CD4-positive, alpha-beta T cell treated with Interleukin-6 for 4 hours (primary cell): ENCODE data around the gene GTPBP1.
A peak's percentile ranks its signal among the peaks of the same experiment; 100 is the strongest.

Experiments used
- DNase-seq: peaks from one replicate; pipeline ENCODE4 v3.0.0-alpha.2; 2020; ENCODE audit warnings: mixed read lengths

GTPBP1 gene

DNA sequence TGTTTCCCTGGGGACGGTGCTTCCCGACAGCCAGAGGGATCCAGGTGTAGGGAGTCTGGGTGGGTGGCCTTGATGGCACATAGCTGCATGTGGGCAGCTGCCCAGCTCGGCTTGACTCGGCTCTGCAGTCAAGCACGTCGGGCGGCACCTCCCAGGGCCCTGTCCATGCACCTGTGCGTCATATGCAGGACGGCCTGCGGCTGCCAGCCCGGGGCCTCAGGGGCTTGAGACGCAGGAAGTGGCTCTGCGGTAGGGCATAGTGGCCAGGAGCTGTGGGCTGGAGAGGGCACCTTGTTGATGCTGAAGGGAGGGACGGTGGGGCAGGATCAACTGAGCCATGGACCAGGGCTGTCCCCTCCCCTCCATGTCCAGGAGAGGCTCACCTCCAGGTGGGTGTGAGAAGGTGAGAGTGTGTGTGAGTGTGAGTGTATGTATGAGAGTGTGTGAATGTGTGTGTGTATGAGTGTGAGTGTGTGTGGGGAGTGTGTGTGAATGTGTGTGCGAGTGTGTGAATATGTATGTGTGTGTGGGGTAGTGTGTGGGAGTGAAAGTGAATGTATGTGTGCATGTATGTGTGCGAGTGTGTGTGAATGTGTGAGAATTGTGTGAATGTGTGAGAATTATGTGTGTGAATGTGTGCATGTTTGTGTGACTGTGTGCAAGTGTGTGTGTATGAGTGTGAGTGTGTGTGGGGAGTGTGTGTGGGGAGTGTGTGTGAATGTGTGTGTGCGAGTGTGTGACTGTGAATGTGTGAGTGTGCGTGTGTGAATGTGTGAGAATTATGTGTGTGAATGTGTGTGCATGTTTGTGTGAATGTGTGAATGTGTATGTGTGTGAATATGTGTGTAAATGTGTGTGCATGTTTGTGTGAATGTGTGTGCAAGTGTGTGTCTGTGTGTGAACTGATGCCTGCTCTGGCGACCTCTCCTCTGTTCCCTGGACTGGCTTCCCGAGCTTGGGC lies 55.7 kb downstream of the GTPBP1 start:
- no peak for DNase-seq

DNA sequence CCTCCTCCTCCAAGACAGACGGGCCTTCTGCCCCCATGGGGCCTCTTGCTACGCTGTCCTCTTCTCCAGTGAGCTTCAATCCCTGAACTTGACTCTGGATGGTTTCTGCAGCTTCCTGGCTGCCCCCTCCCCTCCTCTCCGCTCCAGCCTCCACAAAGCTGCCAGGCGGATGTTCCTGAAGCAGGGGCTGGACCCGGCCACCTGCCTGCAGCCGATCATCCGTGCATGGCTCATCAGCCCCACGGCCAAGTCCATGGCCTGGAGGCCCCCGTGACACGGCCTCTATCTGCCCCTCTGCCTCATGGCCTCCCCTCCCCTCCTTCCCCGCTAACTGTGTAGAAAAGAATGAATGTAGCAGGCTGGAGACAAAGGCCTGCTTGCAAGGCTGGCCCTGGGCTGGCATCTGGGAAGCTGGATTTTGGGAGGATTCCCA lies 56.8 kb downstream of the GTPBP1 start:
- no peak for DNase-seq

DNA sequence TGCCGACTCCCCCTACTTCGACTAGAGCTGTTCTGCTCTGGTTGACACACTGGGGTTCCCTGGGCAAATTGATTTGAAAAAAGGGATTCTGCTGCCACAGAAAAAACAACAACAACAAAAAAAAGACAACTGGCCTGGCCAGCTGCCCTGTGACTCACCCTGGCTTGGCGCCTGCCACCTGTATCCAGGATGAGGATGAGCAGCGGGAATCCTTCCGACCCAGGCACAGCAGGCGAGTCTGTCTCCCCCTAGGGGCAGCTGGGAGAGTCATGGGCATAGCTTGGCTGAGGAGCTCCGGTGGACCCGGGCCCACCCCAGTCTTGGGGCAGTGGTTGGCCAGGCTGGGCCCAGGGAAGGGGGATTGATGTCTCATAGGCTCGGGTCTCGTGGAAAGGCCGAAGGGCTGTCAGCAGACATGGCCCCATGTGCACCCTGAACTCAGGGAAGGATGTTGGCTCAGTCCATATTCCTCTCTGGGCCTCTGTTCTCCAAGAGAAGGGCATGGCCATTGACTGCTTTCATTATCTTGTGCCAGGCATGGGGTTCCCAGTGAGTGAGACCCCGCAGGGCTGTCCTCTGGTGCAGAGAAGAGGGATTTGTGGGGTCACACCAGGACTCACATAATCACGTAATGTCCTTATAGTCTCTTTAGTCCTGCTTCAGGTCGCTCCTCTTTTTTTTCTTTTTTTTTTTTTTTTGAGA lies 60.5 kb downstream of the GTPBP1 start:
- DNase-seq, result peak; percentile 69

DNA sequence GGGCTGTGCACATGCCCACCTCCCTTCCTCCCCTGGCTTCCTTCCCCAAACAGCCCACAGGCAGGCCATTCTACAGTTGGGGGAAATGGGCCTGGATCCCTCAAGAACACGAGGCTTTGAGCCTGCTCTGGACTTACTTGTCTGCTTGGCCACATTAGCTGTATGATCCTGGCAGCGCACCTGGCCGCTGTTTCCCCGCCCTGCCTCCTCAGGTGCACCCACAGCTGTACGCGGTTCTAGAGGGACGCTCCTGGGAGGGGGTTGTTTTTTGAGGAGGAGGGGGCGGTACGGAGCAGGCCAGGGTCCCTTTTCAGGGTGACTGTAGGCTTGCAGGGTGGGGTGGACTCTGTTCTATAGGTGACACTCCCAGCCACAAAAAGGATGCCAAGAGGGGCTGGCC lies 61.6 kb downstream of the GTPBP1 start:
- no peak for DNase-seq

DNA sequence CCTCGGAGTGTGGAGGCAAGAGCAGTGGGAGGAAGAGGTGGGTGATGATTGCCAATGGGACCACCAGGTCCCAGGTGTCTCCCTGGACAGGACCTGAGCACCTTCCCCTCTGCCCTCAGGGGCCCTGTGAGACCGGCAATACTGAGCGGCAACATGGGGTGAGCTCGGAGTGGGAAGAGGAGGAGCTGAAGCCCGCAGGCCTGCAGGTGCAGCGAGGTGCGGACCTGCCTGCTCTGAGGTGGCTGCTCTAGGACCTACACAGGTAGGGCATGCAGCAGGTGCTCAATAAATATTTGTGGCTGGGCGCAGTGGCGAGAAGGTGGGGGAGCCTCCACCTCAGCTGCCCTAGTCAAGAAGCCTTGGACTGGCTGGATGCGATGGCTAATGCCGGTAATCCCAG lies 62.3 kb downstream of the GTPBP1 start:
- DNase-seq, result no peak

DNA sequence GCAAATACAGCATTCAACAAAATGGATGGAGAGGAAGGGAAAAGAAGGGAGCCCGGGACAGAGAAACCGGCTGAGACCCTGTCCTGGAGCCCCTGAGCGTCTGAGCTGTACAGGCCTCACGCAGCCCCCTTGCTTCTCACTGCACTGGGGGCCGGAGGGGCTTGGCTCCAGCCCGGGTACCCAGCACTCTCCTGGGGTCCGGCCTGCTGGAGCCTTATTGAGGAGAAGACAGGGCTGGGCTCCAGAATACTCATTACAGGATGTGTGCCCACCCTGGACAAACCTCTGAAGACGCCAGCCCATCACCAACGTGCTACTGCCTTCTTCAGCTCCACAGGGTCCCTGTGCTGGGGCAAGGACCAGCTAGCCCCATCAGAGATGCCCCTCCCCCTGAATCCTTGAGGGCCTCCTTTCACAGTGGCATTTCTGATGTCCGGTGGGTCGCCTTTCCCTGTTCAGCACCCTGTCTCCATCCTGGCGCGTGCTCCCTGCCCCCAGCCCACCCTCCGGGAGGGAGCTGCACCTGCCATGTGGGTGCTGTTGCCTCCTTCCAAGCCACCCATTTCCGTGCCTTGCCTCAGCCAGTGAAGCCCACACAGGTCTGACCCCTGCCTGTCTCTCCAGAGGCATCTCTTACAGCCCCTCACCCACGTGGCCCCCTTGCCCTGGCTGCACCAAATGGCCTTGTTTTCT lies 64.7 kb downstream of the GTPBP1 start:
- no peak for DNase-seq

DNA sequence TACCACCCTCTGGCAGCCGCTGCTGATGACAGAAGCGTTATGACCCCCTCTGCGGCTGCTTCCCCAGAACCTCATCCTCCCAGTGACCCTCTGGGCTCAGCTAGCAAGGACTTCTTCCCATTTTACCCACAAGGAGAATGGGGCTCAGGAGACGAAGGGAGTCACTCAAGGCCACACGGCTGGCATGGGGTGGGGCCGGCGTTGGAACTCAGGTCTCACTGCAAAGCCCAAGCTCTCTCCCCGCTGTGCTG lies 66.8 kb downstream of the GTPBP1 start:
- DNase-seq, result no peak

DNA sequence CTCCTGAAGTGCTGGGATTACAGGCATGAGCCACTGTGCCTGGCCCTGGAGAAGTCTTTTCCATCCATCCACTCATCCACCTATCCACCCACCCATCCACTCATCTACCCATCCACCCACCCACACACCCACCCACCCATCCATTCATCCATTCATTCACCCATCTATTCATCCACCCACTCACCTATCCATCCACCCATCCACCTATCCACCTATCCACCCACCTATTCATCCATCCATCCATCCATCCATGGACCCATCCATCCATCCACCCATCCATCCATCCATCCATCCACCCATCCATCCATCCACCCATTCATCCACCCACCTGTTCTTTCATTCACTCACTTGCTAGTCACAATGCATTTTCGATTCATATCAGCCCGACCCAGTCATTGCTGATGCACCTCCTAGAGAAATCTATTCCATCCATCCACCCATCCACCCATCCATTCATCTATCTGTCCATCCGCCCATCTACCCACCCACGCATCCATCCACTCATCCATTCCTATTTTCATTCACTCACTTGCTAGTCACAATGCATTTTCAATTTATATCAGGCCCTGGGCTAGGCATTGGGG lies 67.7 kb downstream of the GTPBP1 start:
- DNase-seq, result no peak

DNA sequence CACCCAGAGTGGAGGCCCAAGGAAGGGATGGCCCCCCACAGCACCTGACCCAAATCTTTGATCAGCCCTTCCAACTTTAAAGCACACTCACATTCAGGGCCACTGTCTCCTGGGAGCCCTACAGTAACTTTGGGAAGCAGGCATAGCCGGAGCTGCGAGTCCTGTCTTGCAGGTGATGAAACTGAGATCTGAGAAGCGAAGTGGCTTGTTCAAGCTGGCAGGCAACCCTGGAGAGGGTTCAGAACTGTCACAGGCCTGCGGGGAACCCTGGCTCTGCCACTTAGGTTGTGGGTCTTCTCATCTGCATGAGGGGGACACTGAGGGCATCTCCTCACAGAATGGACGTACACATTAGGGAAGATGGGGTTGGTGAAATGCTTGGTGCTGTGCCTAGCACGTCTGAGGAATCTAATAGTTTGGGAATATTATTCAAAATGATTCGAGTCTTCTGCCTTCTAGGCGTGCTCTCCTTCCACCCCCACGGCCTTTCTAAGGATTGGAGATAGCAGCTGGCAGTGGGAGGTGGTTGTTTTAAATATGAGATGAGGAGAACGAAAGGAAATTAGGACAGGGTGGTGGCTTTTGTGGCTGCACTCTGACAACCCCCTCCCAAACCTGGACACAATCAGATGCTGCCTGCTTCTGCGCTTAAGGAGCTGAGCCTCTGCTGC lies 68.9 kb downstream of the GTPBP1 start:
- DNase-seq, result no peak

DNA sequence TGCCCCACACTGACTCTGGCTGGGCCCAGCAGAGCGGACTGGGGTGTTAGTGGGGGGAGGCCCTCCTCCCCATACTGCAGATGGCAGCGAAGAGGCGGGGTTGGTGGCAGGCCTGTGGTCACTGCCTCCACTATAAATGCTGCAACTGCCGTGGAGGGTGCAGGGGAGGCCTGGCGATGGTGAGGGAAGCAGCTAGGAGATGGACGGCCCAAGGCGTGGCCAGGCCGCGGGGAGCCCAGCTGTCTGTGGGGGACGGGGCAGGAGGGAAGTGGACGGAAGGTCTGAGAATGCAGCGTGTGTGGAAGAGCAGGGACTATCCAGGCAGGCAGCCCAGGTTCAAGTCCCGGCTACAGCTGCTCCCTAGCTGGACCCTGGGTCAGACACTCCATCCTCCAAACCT lies 69.9 kb downstream of the GTPBP1 start:
- DNase-seq, result no peak

DNA sequence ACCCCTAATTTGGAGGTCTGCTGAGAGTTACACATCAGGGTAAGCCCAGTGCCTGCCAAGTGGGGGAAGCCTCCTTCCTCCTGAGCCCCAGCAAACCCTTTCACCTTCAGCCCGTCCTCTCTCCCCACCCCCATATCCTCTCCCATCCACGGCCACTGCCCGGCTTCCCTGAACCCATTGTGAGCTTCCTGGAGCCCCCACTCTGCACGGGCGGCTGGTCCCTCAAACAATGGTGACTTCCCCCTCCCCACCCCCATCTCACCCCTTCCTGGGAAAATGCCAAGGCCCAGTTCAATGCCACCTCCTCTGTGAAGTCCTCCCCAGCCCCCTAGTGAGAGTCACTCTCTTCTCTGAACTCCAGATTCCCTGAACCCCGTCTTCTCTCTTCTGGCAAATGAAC lies 70.3 kb downstream of the GTPBP1 start:
- DNase-seq, result no peak

DNA sequence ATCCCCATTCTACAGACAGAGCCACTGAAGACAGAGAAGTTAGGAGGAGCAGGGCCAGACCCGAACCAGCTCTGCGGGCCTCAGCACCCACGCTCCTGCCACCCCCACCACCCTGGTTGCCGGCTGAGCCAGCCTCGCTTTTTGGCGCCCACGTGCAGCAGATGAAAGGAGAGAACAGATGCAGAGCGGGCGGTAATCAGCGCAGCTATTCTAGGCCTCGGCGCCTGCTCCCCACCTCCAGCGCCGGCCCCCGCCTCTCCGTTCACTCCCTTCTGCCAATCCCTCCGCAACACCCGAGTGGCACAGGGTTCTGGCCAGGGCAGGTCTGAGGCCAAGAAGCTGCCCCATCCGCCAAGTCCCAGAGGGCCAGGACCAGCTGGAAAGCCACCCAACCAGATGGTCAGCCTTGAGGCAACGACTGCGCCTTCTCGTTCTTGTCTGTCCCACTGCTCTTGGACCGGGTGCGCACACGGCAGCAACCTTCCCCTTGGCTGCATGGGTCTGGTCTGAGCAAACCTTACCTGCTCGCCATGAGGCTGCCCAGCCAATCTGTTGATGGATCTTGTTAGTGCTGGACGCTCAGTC lies 71.4 kb downstream of the GTPBP1 start:
- DNase-seq, result no peak

DNA sequence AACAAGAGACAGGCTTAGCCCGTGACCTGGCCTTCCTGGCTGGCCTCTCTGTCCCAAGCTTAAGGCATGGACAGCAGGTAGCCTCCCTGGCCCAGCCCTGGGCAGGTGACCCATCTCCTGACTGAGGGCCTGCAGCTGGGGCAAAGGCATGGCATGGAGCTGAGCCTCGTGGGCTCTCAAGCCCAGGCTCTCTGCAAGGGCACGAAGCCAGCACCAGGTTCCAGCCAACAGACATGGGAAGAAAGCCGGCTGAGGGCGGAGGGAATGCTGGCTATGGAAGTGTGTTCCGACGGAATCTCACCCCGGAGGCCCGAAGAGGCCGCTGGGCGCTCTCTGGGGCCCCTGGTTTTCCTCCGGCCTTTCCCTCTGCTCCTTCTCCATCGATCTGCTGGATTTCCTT lies 75.3 kb downstream of the GTPBP1 start:
- DNase-seq, result no peak

DNA sequence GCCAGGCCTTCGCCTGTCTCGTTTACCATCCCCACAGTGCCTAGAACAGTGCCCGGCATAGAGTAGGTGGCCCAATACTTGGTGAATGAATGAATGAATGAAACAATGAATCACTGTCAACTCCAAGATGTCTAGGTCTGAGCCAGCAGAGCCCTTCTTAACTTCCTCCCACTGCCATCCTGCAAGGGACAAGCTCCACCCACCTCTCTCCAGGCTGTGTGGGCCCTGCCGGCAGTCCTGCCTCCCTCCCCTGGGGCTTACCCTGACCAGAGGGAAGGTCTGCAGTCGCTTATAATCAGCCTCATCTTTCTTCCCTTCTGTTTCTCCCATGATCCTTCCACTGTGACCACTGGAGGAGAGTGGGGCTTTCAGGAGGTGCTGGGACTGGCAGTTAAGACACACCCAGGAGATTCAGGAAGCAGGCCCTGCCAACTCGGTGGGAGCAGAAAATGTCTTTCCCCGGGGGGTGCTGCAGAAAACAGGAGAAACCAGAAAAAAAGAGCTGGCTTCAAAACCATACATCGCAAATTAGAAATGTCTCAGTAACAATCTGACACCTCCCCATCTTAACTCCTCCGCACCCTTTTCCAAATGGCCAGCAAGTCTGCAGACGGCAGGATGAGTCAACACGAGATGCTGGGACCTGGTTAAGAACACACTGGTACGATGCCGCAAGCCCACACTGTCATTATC lies 76.8 kb downstream of the GTPBP1 start:
- DNase-seq, result no peak
